K562 (cell line): ENCODE measurements around the gene PPM1F. TPM values are rescaled to one million over a fixed set of nuclear protein-coding genes. Genes with fewer than 3 reads are reported as not detected.

ENCODE experiments used
- BMI1 ChIP-seq: fragments of 150-350 bp; IDR thresholded peaks from 2 replicates; pipeline ENCODE4 v1.6.1; 2014; ENCODE audit warnings: low read length
- CBX5 ChIP-seq: IDR thresholded peaks from 2 replicates; pipeline ENCODE4 v1.6.1; 2014; ENCODE audit warnings: low read depth, borderline replicate concordance
- SRSF1 ChIP-seq: fragments of 200-400 bp; formaldehyde crosslinking; IDR thresholded peaks from 2 replicates; pipeline ENCODE4 v1.6.1; 2017; ENCODE audit warnings: mild to moderate bottlenecking, low read depth, low read length, moderate library complexity
- TCF15 ChIP-seq: fragments of 250-450 bp; sonication (Bioruptor Pico); IDR thresholded peaks from 2 replicates; pipeline ENCODE4 v1.8.0; 2022; ENCODE audit warnings: moderate library complexity, mild to moderate bottlenecking, inconsistent platforms
- ZEB2 ChIP-seq: fragments of 450-650 bp; IDR thresholded peaks from 2 replicates; pipeline ENCODE4 v1.6.1; 2016
- ZNF347 ChIP-seq: fragments of 450-650 bp; formaldehyde crosslinking; IDR thresholded peaks from 2 replicates; pipeline ENCODE4 v1.4.0; 2020; ENCODE audit warnings: low read depth, mild to moderate bottlenecking, moderate library complexity
- ZNF609 ChIP-seq: sonication (generic); formaldehyde crosslinking; IDR thresholded peaks from 2 replicates; pipeline ENCODE4 v1.8.1; 2023; ENCODE audit warnings: missing genetic modification reagents, mild to moderate bottlenecking, borderline replicate concordance
- polyA plus RNA-seq, 8 experiments: library from polyadenylated mRNA; depleted of rRNA in 4 of 8; stranded (reverse) in 5 of 8; unstranded in 3 of 8; fragments of >200 nt; fragmentation: Nextera tagmentation in 2 of 8; fragmentation: Illumina TruSeq in 1 of 8; extraction: Ambion mirVana in 2 of 8; extraction: Trizol in 1 of 8; gene quantifications; 2 replicates each; pipeline versions ENCODE4 v1.2.1 to v1.2.3, GENCODE V29; 2011 to 2014; ENCODE audit warnings: inconsistent platforms in 1 of 8, missing spikeins in 1 of 8
- total RNA-seq, 7 experiments: library from RNA; depleted of rRNA in 6 of 7; stranded (reverse); fragments of >200 nt in 6 of 7; fragmentation: Illumina TruSeq in 2 of 7; extraction: Trizol in 2 of 7; gene quantifications; 2 replicates each; pipeline versions ENCODE4 v1.2.1 to v1.2.3, GENCODE V29; 2011 to 2021; ENCODE audit warnings: low replicate concordance in 1 of 7
- TF ChIP-seq, protein P1 (sequence below): fragments of 450-650 bp; formaldehyde crosslinking; conservative IDR thresholded peaks from 2 replicates; pipeline ENCODE4 v1.4.0; 2022; ENCODE audit warnings: mild to moderate bottlenecking, missing genetic modification characterization
- TF ChIP-seq, protein P2 (sequence below): sonication (generic); formaldehyde crosslinking; IDR thresholded peaks from 2 replicates; pipeline ENCODE4 v1.8.0; 2022; ENCODE audit warnings: mild to moderate bottlenecking, missing genetic modification reagents
- TF ChIP-seq, protein P3 (sequence below), 2 experiments: fragments of 450-650 bp in 1 of 2; sonication (generic) in 1 of 2; formaldehyde crosslinking; conservative IDR thresholded peaks; 2 replicates each; pipeline versions ENCODE4 v1.4.0 to v1.8.1; 2020 to 2022; ENCODE audit warnings: mild to moderate bottlenecking in 1 of 2, missing genetic modification reagents in 1 of 2

The PPM1F gene
- total and polyA plus RNA-seq, 9 of the 15 experiments (the other 6 are each of a cell fraction or from before 2014, with no cell fraction given), result 2.1 to 159 (median 64.0) TPM

- TF ChIP-seq ZNF609 (CRISPR knock-in tag), result no peak
- TF ChIP-seq BMI1, result no peak
- TF ChIP-seq, protein P1, sequence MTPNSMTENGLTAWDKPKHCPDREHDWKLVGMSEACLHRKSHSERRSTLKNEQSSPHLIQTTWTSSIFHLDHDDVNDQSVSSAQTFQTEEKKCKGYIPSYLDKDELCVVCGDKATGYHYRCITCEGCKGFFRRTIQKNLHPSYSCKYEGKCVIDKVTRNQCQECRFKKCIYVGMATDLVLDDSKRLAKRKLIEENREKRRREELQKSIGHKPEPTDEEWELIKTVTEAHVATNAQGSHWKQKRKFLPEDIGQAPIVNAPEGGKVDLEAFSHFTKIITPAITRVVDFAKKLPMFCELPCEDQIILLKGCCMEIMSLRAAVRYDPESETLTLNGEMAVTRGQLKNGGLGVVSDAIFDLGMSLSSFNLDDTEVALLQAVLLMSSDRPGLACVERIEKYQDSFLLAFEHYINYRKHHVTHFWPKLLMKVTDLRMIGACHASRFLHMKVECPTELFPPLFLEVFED (CRISPR knock-in tag), result no peak; the same call in 1 of the 2 replicates
- TF ChIP-seq, protein P2, sequence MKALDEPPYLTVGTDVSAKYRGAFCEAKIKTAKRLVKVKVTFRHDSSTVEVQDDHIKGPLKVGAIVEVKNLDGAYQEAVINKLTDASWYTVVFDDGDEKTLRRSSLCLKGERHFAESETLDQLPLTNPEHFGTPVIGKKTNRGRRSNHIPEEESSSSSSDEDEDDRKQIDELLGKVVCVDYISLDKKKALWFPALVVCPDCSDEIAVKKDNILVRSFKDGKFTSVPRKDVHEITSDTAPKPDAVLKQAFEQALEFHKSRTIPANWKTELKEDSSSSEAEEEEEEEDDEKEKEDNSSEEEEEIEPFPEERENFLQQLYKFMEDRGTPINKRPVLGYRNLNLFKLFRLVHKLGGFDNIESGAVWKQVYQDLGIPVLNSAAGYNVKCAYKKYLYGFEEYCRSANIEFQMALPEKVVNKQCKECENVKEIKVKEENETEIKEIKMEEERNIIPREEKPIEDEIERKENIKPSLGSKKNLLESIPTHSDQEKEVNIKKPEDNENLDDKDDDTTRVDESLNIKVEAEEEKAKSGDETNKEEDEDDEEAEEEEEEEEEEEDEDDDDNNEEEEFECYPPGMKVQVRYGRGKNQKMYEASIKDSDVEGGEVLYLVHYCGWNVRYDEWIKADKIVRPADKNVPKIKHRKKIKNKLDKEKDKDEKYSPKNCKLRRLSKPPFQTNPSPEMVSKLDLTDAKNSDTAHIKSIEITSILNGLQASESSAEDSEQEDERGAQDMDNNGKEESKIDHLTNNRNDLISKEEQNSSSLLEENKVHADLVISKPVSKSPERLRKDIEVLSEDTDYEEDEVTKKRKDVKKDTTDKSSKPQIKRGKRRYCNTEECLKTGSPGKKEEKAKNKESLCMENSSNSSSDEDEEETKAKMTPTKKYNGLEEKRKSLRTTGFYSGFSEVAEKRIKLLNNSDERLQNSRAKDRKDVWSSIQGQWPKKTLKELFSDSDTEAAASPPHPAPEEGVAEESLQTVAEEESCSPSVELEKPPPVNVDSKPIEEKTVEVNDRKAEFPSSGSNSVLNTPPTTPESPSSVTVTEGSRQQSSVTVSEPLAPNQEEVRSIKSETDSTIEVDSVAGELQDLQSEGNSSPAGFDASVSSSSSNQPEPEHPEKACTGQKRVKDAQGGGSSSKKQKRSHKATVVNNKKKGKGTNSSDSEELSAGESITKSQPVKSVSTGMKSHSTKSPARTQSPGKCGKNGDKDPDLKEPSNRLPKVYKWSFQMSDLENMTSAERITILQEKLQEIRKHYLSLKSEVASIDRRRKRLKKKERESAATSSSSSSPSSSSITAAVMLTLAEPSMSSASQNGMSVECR (CRISPR knock-in tag), result 0 out of 2 replicates have a peak, but pooled peaks have one; percentile 41
- no peak for TF ChIP-seq ZNF347 (CRISPR knock-in tag)
- TF ChIP-seq ZEB2, result no peak
- no peak for TF ChIP-seq CBX5
- TF ChIP-seq SRSF1, result no peak
- no peak for TF ChIP-seq TCF15 (CRISPR knock-in tag)
- TF ChIP-seq, protein P3, sequence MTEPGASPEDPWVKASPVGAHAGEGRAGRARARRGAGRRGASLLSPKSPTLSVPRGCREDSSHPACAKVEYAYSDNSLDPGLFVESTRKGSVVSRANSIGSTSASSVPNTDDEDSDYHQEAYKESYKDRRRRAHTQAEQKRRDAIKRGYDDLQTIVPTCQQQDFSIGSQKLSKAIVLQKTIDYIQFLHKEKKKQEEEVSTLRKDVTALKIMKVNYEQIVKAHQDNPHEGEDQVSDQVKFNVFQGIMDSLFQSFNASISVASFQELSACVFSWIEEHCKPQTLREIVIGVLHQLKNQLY (CRISPR knock-in tag; conservative IDR thresholded peaks at IDR 0.05), result 0 out of 4 replicates have a peak, but pooled peaks of 1 of the 2 experiments have one; percentile 52
These were observed 6.0 kb upstream of the PPM1F start (continued) for GRCh38 chr22:21958360-21959273.
